NCI-H128 (cell line): ENCODE results near the gene PLD5.
A peak's percentile ranks its signal among the peaks of the same experiment; 100 is the strongest.
"Not testable (repeated sequence)": the region's sequence is repeated elsewhere in the genome, so short reads cannot be mapped to it uniquely, and the experiment has no call there.

Source experiments
- DNase-seq: peaks from one replicate; lab custom pipeline; 2025; ENCODE audit not compliant: unreplicated experiment; lab: John Stamatoyannopoulos, UW

The PLD5 gene

DNA sequence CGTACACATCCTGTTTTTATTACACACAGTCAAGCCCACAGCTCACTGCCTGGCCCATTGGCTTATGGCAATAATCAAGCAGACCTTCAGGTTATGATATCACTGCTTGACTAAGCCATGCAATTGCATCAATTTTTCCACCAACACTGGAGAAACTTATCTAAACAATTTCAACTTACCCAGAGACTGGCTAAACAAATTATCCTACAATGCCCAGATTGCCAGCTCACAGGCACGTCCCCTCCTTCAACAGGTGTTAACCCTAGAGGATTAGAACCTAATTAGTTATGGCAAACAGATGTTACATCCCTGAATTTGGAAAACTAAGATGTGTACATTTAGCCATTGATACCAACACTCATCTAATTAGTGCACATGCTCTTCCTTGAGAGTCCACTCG is 310.0 kb downstream of the PLD5 start:
- DNase-seq: not testable (repeated sequence)

DNA sequence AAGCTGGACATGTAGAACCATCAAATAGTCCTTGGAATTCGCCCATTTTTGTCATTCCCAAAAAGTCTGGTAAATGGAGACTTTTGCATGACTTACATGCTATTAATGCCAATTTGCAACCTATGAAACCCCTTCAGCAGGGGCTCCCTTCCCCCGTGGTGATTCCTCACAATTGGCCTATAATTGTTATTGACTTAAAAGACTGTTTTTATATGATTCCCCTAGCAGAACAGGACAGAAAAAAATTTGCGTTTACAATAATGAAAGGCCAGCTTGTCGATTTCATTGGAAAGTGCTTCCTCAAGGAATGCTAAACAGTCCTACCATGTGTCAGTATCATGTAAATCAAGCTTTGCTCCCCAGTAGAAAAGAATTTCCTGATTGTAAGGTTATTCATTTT is 311.5 kb downstream of the PLD5 start:
- not testable (repeated sequence) for DNase-seq

DNA sequence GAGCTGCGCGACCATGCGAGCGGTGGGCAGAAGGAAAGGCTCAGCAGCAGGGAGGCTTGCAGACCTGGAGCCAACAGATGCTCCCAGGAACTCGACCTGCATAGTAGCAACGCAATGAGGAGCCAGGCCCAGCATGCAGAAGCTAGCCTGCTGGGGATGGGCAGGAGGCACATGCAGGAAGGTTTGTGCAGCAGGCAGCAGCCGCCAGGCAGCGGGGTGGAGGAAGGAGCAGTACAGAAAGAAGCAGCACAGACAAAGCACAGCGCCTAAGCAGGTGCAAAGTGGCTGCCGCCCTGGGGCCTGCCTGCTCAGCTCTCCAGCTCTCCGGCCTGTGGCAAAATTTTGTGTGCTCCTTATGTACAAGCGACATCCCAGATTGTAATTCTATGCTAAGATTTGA is 312.1 kb downstream of the PLD5 start:
- DNase-seq: peak; percentile 9

DNA sequence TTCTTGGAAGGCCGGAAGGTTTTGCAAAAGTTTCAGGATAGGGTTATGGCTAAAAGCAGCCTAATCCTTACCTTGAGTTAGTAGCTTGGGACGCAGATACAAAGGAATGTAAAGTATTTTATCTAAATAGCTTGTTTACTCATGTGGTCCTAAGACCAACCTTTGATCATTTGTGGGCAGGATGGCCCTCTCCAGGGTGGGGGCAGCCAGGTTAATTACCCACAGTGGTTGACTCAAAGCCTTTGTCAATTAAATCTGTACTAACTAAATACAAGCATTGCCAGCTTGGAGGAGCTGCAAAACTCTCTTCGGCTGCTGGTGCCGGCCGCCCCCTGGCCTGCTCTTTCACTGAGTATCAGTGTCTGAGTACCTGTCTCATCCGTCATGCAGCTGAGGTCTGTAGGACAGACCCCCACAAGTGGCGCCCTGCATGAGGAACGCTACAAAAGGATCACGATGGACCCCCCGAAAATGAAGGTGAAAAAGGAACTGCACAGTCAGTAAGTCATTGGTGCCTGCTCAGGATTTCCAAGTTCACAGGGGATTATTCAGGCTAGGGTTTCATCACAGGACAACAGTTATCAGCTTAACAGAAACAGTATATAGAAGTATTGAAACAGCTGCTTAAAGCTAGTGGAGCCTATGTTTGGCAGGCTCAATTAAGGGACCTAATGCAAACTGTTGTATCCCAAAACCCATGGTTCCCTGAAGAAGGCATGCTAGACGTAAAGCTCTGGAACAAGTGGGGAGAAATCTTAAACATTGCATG is 313.1 kb downstream of the PLD5 start:
- no peak for DNase-seq

DNA sequence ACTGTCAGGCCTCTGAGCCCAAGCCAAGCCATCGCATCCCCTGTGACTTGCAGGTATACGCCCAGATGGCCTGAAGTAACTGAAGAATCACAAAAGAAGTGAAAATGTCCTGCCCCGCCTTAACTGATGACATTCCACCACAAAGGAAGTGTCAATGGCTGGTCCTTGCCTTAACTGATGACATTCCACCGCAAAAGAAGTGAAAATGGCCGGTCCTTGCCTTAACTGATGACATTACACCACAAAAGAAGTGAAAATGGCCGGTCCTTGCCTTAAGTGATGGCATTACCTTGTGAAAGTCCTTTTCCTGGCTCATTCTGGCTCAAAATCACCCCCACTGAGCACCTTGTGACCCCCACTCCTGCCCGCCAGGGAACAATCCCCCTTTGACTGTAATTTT is 314.2 kb downstream of the PLD5 start:
- DNase-seq: not testable (repeated sequence)

DNA sequence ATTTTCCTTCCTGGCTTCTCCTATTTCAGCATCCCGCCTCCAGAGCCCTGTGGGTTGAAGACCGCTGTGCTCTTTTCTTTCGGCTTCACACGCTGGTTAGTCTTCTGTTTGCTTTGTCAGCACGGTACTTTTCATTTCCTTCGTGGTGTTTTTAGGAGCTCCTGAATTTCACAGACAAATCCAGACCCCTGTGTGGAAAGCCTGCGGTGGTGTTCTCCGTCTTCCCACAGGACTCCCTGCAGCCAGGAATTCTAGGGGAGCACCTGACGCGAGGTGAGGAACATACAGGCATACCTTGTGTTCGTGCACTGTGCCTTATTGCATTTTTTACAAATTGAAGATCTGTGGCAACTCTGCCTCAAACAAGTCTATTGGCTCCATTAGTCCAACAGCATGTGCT is 315.4 kb downstream of the PLD5 start:
- DNase-seq: no peak

DNA sequence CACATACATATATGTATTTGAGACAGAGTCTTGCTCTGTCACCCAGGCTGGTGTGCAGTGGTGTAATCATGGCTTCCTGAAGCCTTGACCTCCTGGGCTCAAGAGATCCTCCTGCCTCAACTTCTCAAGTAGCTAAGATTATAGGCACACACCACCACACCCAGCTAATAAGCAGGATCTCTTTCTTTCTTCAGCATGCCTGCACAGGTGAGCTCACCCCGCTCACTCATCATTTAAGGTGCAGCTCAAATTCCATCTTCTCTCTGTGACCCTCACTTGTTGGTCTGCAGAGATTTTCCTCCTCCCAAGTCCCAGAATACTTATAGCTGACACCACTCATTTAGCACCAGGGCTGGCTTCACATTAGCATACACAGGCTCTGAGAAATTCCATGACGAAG is 316.5 kb downstream of the PLD5 start:
- DNase-seq: no peak

DNA sequence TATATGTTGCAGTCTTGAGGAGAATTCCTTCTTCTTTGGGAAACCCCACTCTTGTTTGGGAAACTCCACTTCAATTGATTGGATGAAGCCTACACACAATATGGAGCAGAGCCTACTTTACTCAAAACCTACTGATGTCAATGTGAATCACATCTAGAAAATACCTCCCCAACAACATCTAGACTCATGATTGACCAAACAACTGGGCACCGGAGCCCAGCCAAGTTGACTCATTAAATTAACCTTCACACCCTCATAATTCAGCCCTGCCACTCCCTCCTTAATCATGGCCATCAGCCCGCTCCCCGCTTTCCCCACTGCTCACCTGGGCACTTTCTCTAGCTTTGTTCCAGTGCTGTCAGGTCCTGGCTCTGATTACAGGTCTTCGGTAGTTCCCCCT is 317.5 kb downstream of the PLD5 start:
- no peak for DNase-seq

DNA sequence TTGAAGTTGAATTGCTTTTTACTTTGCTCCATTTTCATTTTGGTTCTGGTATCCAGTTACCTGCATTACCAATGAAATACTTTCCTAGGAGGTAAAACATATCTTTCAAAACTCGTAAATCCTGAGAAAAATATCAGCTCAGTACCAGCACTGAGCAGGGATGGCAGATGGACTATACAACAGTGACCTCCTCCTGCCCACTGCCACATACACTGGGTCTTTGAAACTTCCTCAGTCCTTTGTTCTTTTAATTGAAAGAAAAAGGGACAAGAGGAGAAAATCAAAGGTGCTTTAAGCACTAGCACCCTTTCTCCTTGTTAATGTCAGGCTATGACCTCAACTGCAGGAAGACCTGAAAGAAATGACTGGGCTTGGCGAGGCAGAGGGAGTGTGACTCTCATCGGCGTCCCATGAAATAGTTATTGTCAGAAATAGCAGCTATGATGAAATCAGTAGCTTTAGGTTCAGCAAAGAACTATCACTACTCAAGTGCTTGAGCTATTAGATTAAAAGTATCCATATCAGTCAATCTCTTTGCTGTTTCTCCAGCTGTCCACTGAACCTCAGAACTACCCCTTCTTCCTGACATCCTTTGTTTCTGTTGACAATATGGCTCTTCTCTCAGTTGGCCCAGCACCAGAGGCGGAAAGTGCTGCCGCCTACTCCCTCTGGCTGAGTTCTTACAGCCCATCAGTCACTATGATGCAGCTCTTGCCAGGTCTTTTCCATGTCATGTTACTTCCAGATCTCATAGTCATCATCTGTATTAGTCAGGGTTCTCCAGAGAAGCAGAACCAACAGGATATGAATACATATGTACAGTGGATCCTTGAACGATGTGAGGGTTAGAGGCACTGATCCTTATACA is 318.6 kb downstream of the PLD5 start:
- DNase-seq: no peak

DNA sequence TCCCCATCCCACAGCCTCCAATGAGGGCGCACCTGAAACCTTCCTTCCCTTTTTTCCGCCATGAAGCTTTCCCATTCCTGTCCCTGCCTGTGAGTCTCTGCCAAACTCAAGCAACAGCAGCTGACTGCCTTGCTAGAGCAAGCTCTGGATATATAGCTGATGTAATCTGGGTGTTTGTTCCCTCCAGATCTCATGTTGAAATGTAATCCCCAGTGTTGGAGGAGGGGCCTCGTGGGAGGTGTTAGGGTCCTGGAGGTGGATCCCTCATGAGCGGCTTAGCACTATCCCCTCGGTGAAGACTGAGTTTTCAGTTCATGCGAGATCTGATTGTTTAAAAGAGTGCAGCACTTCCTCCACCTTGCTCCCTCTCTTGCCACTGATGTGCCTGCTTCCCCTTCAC is 321.2 kb downstream of the PLD5 start:
- DNase-seq: no peak

DNA sequence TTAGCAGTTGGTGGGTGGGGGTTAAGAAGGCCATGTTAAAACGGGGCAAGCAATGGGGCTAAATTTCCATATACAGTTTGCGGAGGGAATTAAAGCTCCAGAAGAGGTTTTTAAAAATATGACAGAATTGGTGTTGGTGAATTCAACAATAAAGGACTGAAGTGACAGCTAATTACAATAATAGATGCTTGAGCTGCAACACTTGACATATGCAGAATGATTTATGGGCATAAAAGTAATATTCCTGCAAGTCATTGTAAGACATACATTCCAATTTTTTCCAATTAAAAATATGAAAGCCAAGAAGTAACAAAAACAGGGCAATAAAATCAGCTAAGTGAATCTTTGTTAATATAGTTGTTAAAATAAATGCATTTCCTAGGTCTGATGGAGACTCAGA is 323.4 kb downstream of the PLD5 start:
- DNase-seq: no peak

DNA sequence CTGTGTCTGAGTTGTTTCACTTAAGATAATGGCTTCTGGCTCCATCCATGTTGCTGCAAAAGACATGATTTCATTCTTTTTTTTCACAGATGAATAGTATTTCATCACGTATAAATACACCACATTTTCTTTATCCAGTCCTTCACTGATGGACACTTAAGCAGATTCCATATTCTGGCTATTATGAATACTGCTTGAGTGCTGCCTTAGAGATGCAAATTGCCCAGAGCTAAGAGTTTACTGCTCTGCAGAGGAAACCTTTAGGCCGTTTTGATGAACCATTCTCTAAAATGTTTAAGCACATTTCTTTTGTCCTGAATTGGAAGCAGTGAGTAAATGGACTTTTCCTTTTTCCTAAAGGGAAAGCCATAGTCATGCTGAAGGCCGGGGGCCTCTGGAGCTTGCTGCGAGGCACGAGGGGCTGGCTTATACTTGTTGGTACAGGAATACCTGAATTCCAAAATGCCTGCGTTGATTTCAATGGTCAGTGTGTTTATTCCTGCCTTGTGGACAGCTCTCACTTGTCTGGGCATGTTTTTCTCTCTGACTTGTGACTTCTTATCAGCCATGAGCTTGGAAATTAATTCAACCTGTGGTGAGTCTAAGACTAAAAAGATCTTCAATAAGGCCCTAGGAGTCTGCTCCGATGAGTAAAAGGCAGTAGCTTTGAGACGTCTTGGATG is 324.6 kb downstream of the PLD5 start:
- DNase-seq: no peak

DNA sequence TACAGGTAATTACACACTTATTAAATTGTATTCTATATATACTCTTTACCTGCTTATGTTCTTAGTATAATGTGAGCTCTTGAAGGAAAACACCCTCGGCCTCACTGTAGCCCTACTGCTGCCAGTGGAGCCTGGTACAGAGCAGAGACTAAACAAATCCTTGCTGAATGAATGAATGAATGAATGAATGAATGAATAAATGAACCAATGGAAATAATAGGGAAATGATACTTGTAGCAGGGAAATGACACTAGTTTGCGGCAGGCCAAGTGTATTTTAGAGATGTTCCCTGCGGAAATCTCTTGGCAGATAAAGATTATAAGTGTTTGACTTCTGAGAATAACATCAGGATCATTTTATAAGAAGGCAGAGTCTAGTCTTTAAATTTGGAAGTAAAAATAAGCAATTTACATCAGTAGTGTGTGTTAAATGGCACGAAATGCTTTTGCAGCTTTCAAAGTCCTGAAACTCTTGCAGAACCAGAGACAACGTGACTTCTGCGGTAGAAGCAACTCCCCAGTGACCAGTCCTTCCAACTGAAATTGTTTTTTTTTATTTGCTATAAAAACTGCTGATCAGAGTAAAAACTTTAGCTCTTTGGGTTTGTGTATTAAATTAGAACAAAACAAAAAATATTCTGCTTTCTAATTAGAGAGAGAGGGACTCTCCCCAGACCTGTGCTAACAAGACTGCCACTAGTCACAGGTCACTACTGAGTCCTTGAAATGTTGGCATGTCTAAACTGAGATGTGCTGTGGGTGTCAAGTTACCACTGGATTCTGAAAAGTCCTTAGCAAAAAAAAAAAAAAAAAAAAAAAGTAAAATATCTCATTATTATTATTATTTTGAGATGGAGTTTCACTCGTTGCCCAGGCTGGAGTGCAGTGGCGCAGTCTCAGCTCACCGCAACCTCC is 326.3 kb downstream of the PLD5 start:
- DNase-seq: no peak

DNA sequence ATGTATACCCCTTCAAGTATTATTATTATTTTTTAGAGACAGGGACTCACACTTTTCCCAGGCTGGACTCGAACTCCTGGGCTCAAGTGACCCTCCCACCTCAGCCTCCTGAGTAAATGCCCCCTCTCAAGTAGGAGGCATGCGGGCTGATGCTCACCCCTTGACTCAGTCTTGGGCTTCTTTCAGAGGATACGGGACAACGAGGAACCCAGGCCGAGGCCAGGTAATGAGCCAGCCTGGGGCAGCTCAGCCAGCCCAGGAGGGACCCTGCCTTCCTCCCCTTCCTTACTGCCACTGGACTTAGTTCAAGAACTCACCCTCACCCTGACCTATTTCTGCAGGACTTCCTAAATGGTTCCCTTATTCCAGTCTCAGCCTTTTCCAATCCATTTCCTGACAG is 327.6 kb downstream of the PLD5 start:
- no peak for DNase-seq

DNA sequence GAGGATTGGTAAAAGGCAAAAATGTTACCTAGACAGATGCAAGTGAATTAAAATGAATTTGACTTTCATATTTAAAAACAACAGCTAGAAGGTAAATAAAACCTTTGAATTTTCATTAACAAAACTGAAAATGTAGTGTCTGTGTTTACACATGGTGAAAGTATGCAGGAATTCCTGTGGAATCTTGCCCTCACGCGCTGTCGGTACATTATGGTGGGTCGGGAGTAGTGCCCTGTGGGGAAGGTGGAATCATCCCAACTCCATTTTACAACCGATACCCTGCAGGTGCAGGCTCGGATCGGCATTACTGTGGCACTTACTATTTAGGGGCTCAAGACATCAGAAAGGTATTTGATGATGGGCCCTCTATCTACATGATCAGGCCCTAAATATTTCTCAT is 328.4 kb downstream of the PLD5 start:
- DNase-seq: no peak

DNA sequence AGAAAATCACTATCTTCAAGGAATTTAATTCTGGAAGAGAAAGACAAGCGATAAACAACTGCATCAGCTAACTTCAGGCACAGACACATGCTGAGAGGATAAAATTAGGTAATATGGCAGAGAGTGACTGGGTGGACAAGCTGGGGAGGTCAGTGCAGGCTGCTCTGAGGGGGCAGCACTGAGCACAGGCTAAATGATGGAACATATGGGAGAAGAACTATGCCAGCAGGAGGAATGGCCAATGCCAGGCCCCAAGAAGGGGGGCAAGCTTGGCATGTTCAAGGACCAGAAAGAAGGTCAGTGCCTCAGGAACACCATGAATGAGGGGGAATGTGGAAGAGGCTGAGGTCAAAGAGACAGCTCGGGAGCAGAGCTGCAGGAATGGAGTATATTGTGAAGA is 334.9 kb downstream of the PLD5 start:
- DNase-seq: no peak

DNA sequence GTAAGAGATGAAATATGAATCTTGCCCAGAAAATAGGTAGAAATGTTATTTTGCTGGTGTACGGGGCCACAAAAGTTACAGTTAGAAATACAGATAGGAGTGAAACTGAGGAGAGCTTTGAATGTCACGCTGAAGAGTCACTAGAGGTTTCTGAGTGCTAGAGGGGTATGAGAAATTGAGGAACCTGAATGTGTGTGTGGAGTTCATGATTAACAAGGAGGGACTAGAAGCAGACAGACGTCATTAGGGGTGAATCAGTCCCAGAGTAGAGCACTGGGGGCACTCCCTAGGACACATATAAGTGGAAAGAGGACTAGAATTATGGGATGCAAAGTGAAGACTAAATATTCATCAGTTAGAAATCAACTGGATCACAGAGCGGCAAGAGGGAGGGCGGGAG is 336.7 kb downstream of the PLD5 start:
- DNase-seq: no peak

DNA sequence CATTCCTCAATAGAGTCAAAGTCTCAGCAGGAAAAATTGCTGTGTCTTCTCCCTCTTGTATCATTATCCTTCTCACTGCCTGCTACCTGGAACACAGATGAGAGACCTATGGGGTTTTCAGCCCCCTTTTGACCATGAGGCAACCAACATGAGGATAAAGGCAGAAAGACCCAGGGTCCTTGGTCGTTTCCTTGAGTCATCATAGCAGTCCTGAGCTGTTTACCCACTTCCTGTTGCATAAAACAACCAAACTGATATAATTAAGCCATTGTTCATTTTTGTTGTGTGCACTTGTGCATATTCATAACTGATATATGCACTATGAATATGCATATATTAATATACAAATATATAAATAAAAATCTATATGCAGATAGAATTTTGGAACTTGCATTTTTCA is 337.3 kb downstream of the PLD5 start:
- no peak for DNase-seq

DNA sequence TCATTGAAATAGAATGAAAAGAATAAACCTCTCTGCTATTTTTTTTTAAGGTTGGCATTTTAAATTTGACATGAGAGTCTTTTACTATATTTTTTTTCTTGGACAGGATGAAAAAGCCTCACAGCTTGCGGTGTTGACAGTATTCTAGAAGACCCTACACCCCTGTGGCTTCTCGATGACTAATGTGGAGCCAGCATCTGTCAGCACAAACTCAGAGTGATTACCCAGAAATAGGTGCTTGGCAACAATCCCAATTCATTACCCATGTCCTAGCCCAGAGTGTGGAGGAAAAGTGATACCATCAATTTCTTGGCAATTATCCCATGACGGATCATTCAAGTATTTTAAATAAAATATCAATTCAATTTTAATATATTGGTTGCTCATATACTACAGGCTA is 338.8 kb downstream of the PLD5 start:
- peak; percentile 79 for DNase-seq

DNA sequence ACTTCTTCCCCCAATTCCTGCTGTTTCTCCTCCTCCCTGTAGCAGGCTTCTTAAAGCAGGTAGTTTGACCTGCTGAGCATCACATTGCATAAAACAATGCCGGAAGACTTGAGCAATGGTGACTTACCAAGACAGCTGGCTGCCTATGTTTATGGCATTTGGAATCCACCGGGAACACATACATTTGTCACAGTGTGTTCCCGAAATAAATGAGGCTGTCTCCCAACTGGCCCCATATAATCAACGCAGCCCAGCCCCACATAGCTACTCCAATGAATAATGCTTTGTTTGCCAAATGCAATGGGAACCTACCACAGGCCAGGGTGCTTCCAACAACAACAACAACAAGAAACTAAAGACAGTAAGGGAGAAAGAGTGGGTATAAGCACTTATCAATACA is 339.5 kb downstream of the PLD5 start:
- DNase-seq: no peak

DNA sequence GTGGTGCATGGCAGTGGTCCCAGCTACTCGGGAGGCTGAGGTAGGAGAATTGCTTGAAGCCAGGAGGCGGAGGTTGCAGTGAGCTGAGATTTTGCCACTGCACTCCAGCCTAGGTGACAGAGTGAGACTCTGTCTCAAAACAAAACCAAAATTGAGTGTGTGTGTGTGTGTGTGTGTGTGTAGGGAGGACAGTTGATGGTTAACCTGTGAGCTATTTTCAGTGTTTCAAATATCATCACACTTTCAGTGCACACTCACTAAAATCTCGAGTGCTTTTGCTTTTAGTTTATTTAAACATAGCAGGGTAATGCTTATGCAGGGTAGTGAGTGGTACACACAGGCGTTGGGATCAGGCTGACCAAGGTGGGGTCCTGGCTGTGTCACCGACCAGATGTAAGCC is 344.7 kb downstream of the PLD5 start:
- DNase-seq: not testable (repeated sequence)
